Astrocyte (in vitro differentiated cells and primary cell): ENCODE data around the gene SNAP47. TPM values are rescaled to one million over a fixed set of nuclear protein-coding genes. Genes with fewer than 3 reads are reported as not detected.
A peak's percentile ranks its signal among the peaks of the same experiment; 100 is the strongest.

Source experiments
- DNase-seq: peaks from one replicate; pipeline ENCODE4 v3.0.0-alpha.2; 2010; ENCODE audit warnings: low read depth
- FAIRE-seq: peaks from 2 replicates; lab custom pipeline; 2011; peaks lifted over from hg19 to GRCh38; lab: Jason Lieb, UNC
- H2AFZ ChIP-seq: 2 replicates; pipeline ENCODE4 v1.6.0; 2012; ENCODE audit warnings: low read depth, low read length, inconsistent platforms
- H3K27ac ChIP-seq: 2 replicates; pipeline ENCODE4 v1.5.1; 2011; ENCODE audit warnings: low read depth, low read length, inconsistent platforms
- H3K27me3 ChIP-seq: 2 replicates; pipeline ENCODE4 v1.6.0; 2011; ENCODE audit warnings: low read length, inconsistent platforms; ENCODE audit not compliant: insufficient read depth
- H3K36me3 ChIP-seq: 2 replicates; pipeline ENCODE4 v1.5.1; 2011; ENCODE audit warnings: low read length, inconsistent platforms; ENCODE audit not compliant: insufficient read depth
- H3K4me1 ChIP-seq: 2 replicates; pipeline ENCODE4 v1.5.1; 2011; ENCODE audit warnings: low read length, inconsistent platforms; ENCODE audit not compliant: insufficient read depth
- H3K4me2 ChIP-seq: 2 replicates; pipeline ENCODE4 v1.6.0; 2012; ENCODE audit warnings: low read length, inconsistent platforms
- H3K4me3 ChIP-seq: 2 replicates; pipeline ENCODE4 v1.5.1; 2011; ENCODE audit warnings: low read depth, mild to moderate bottlenecking, low read length, inconsistent platforms; ENCODE audit not compliant: insufficient read depth
- H3K79me2 ChIP-seq: 2 replicates; pipeline ENCODE4 v1.6.0; 2012; ENCODE audit warnings: mild to moderate bottlenecking, low read length, inconsistent platforms; ENCODE audit not compliant: insufficient read depth
- H3K9ac ChIP-seq: 2 replicates; pipeline ENCODE4 v1.6.0; 2012; ENCODE audit warnings: mild to moderate bottlenecking, low read length, inconsistent platforms
- H3K9me3 ChIP-seq: 2 replicates; pipeline ENCODE4 v1.5.1; 2012; ENCODE audit warnings: low read depth, mild to moderate bottlenecking, low read length, inconsistent platforms; ENCODE audit not compliant: insufficient read depth
- H4K20me1 ChIP-seq: 2 replicates; pipeline ENCODE4 v1.6.0; 2012; ENCODE audit warnings: low read length, inconsistent platforms; ENCODE audit not compliant: insufficient read depth
- H3K27ac Mint-ChIP-seq: one replicate; pipeline ENCODE4 v1.8.0; 2021; ENCODE audit warnings: mild to moderate bottlenecking, mixed read lengths; ENCODE audit not compliant: unreplicated experiment
- H3K27me3 Mint-ChIP-seq: one replicate; pipeline ENCODE4 v1.8.0; 2021; ENCODE audit warnings: low read depth, mixed read lengths; ENCODE audit not compliant: unreplicated experiment
- H3K36me3 Mint-ChIP-seq: one replicate; pipeline ENCODE4 v1.8.0; 2021; ENCODE audit warnings: low read depth, mixed read lengths; ENCODE audit not compliant: unreplicated experiment
- H3K4me1 Mint-ChIP-seq: one replicate; pipeline ENCODE4 v1.8.0; 2021; ENCODE audit warnings: low read depth, mixed read lengths; ENCODE audit not compliant: unreplicated experiment
- H3K4me3 Mint-ChIP-seq: one replicate; pipeline ENCODE4 v1.8.0; 2021; ENCODE audit warnings: mild to moderate bottlenecking, moderate library complexity, mixed read lengths; ENCODE audit not compliant: unreplicated experiment
- H3K9me3 Mint-ChIP-seq: one replicate; pipeline ENCODE4 v1.8.0; 2021; ENCODE audit warnings: mild to moderate bottlenecking, mixed read lengths; ENCODE audit not compliant: unreplicated experiment
- CTCF ChIP-seq: IDR thresholded peaks from 2 replicates; pipeline ENCODE4 v1.5.1; 2011; ENCODE audit warnings: low read depth, mild to moderate bottlenecking, inconsistent platforms, low read length, moderate library complexity; ENCODE audit not compliant: insufficient read depth
- EZH2 ChIP-seq: IDR thresholded peaks from 2 replicates; pipeline ENCODE4 v1.6.1; 2012; ENCODE audit warnings: mild to moderate bottlenecking, low read length, inconsistent platforms; ENCODE audit not compliant: insufficient read depth
- total RNA-seq: library from RNA; stranded (reverse); gene quantifications from 2 replicates; pipeline ENCODE4 v1.2.1, GENCODE V29; 2021

SNAP47 gene
- total RNA-seq, 1 donor from 2014 or later: 31.9 TPM

DNA sequence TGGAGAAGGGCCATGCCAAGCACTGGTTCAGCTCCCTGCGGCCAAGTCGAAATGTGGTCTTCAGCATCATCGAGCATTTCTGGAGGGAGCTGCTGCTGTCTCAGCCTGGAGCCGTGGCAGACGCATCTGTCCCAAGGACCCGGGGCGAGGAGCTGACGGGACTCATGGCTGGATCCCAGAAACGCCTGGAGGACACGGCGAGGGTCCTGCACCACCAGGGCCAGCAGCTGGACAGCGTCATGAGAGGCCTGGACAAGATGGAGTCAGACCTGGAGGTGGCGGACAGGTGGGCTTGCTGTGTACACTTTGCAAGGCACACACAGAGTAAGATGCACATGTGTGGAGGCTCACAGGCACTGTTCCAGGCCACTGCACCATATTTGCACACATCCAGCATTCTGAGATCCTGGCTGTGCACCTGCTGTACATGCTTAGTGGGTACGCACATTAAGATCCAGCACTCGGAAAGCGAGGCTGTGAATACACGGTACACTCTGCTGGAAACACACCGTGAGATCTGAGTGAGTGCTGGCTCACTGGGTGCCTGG lies 12.8 kb downstream of the SNAP47 start:
- no peak overlapping the region for H2AFZ ChIP-seq
- no peak overlapping the region for H3K27ac ChIP-seq
- no peaks in the 10 kb centered on the region for H3K9me3 Mint-ChIP-seq
- TF ChIP-seq CTCF (no peak), EZH2 (no peak)
- no peaks in the 10 kb centered on the region for H3K9me3 ChIP-seq
- H3K36me3 ChIP-seq: peaks cover 5% of the 10 kb centered on the region
- H3K27me3 ChIP-seq: no peaks in the 10 kb centered on the region
- no peaks in the 10 kb centered on the region for H3K27me3 Mint-ChIP-seq
- H4K20me1 ChIP-seq: peaks cover 95% of the 10 kb centered on the region
- no peak overlapping the region for H3K4me3 ChIP-seq
- no peaks in the 10 kb centered on the region for H3K4me1 Mint-ChIP-seq
- no peaks in the 10 kb centered on the region for H3K4me1 ChIP-seq
- DNase-seq (no peak), FAIRE-seq (no peak)
- H3K27ac Mint-ChIP-seq: peak overlapping the region; percentile 41
- H3K4me3 Mint-ChIP-seq: no peak overlapping the region
- peaks cover 87% of the 10 kb centered on the region for H3K79me2 ChIP-seq
- H3K36me3 Mint-ChIP-seq: peaks cover 6% of the 10 kb centered on the region
- no peak overlapping the region for H3K4me2 ChIP-seq
- no peak overlapping the region for H3K9ac ChIP-seq

DNA sequence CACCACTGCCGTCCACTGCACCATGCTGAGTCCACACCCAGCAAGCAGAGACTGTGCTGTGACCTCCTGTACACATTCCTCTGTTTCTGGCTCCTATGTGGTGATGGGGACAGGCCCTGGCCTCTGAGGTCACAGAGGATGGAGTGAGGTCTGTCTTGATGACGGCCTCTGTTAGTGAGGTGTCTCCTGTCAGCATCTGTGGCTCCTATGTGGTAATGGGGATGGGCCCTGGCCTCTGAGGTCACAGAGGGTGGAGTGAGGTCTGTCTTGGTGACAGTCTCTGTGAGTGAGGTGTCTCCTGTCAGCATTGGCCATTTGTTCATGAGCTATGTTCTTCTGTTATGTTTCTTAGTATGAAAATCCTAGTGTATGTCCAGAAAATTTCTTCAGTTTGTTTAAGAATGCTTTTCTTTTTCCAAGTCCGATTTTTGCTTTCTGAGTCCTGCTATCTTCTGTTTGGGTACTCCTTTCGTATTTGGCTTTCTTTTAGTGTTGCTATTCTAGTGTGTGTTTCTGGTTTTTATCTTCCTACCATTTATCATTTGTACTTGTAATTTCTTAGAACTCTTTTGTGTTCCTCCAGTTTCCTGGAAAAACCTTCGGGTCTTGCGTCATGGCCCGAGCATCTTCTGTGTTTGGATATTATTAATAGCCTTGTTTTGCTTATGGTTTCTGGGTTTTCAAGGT lies 13.4 kb downstream of the SNAP47 start:
- H4K20me1 ChIP-seq: peaks cover 95% of the 10 kb centered on the region
- H3K4me1 ChIP-seq: no peaks in the 10 kb centered on the region
- DNase-seq: no peak
- peaks cover 5% of the 10 kb centered on the region for H3K36me3 ChIP-seq
- H3K4me3 Mint-ChIP-seq: no peak overlapping the region
- H3K36me3 Mint-ChIP-seq: peaks cover 6% of the 10 kb centered on the region
- no peaks in the 10 kb centered on the region for H3K9me3 ChIP-seq
- TF ChIP-seq EZH2 (no peak), CTCF (no peak)
- no peaks in the 10 kb centered on the region for H3K27me3 Mint-ChIP-seq
- no peak for FAIRE-seq
- no peak overlapping the region for H3K9ac ChIP-seq
- H3K9me3 Mint-ChIP-seq: no peaks in the 10 kb centered on the region
- no peak overlapping the region for H3K4me2 ChIP-seq
- peaks cover 84% of the 10 kb centered on the region for H3K79me2 ChIP-seq
- H3K4me1 Mint-ChIP-seq: no peaks in the 10 kb centered on the region
- H3K27ac ChIP-seq: no peak overlapping the region
- no peak overlapping the region for H3K4me3 ChIP-seq
- H3K27ac Mint-ChIP-seq: no peak overlapping the region
- no peak overlapping the region for H2AFZ ChIP-seq
- no peaks in the 10 kb centered on the region for H3K27me3 ChIP-seq

DNA sequence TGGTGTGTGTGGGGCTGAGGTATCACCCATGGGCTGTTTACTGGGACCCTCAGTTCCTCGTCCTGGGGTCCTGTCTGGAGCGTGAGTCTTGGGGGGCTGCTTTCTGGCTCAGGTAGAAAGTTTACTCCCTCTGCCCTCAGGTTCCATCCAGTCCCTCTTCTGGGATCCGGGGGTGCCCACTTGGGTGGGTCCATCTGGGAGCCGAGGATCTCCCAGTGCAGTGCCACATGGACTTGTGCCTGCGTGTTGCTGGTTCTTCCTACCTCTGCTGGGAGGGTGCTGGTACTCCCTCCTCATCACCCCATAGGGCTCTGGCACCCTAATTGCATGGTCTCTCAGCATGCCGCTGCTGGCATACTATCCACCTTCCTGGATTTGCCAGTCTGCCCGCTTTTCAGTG lies 14.0 kb downstream of the SNAP47 start:
- no peak overlapping the region for H3K4me3 Mint-ChIP-seq
- no peak overlapping the region for H2AFZ ChIP-seq
- no peaks in the 10 kb centered on the region for H3K27me3 Mint-ChIP-seq
- no peak for FAIRE-seq
- no peaks in the 10 kb centered on the region for H3K4me1 Mint-ChIP-seq
- H3K4me2 ChIP-seq: no peak overlapping the region
- H3K36me3 ChIP-seq: peaks cover 5% of the 10 kb centered on the region
- no peak overlapping the region for H3K27ac ChIP-seq
- no peak overlapping the region for H3K27ac Mint-ChIP-seq
- H3K4me1 ChIP-seq: no peaks in the 10 kb centered on the region
- no peaks in the 10 kb centered on the region for H3K9me3 ChIP-seq
- H3K9me3 Mint-ChIP-seq: no peaks in the 10 kb centered on the region
- no peak for DNase-seq
- TF ChIP-seq EZH2: no peak
- TF ChIP-seq CTCF: no peak
- H3K27me3 ChIP-seq: no peaks in the 10 kb centered on the region
- peaks cover 8% of the 10 kb centered on the region for H3K36me3 Mint-ChIP-seq
- H3K4me3 ChIP-seq: no peak overlapping the region
- H4K20me1 ChIP-seq: peaks cover 95% of the 10 kb centered on the region
- peaks cover 83% of the 10 kb centered on the region for H3K79me2 ChIP-seq
- H3K9ac ChIP-seq: no peak overlapping the region
